ENCODE results near the gene ALDH4A1. TPM values are rescaled to one million over a fixed set of nuclear protein-coding genes. Genes with fewer than 3 reads are reported as not detected.

The ALDH4A1 gene
- total RNA-seq, 1 experiment from 2014 or later, result 26.1 TPM

DNA sequence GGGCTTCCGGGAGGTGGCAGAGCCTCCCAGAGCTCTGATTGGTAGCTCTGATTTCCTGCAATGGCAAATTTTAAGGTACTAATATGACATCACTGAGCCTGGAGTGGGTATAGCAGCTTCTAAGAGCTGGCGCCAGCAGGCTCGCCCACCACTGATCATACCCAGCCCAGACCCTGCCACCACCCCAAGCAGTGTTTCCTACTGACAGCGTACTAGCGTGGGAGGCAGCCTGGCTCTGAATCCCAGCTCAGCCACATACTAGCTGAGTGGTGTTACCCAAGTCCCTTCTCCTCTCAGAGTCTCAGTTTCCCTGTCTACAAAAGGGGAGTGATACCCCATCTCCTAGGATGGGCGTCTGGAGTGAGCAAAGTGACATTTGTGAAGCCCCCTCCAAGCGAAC, 13.0 kb upstream of the ALDH4A1 start:
- Histone ChIP-seq H3K79me1 (ENCODE audit: insufficient read depth, low read depth, low read length, poor library complexity, severe bottlenecking) (no peaks in the 10 kb centered on the region), H3K23ac (ENCODE audit: insufficient read length, low read depth, low read length) (no peak overlapping the region), H2BK15ac (ENCODE audit: low read depth, low read length) (no peak overlapping the region), H3T11ph (ENCODE audit: low read length) (no peak overlapping the region), H2AK5ac (ENCODE audit: insufficient read length, low read length) (no peak overlapping the region), H3K4ac (ENCODE audit: low read depth, low read length) (no peak overlapping the region), H3K27me3 (ENCODE audit: insufficient read depth, low read length) (no peaks in the 10 kb centered on the region), H2BK12ac (ENCODE audit: insufficient read length, low read depth, low read length) (no peak overlapping the region), H4K5ac (ENCODE audit: insufficient read length, low read depth, low read length) (no peak overlapping the region), H3K23me2 (ENCODE audit: insufficient read length, low read depth, low read length, poor library complexity, severe bottlenecking) (no peaks in the 10 kb centered on the region), H2AFZ (ENCODE audit: low read length) (no peak overlapping the region), H3K18ac (ENCODE audit: insufficient read length, low read depth, low read length) (no peak overlapping the region), H4K8ac (replicated peaks; ENCODE audit: insufficient read length, low read depth, low read length) (peak overlapping the region; percentile 36), H3K9me3 (ENCODE audit: control insufficient read depth, low read depth, low read length) (no peaks in the 10 kb centered on the region), H4K20me1 (ENCODE audit: control insufficient read depth, insufficient read depth, insufficient read length) (no peaks in the 10 kb centered on the region), H3K27ac (ENCODE audit: insufficient read length, low read depth, low read length) (no peak overlapping the region), H2BK20ac (ENCODE audit: low read depth, low read length, poor library complexity, severe bottlenecking) (no peak overlapping the region), H3K79me2 (ENCODE audit: insufficient read depth, low read length) (no peaks in the 10 kb centered on the region), H3K4me1 (ENCODE audit: insufficient read depth, low read length) (no peaks in the 10 kb centered on the region), H4K91ac (ENCODE audit: insufficient read length, low read depth, low read length) (no peak overlapping the region), H2BK5ac (ENCODE audit: insufficient read length, low read length) (no peak overlapping the region), H3K9ac (ENCODE audit: extremely low read depth, insufficient read length, low read length) (no peak overlapping the region), H3K56ac (ENCODE audit: insufficient read length, low read depth, low read length) (no peak overlapping the region), H3K14ac (ENCODE audit: insufficient read depth, low read length) (no peak overlapping the region), H2BK120ac (ENCODE audit: low read depth, low read length, poor library complexity, severe bottlenecking) (no peak overlapping the region), H3K4me2 (ENCODE audit: insufficient read depth, insufficient read length, low read length) (no peak overlapping the region)
- Mint-ChIP-seq H3K9me3 (no peaks in the 10 kb centered on the region; a peak in 1 of 5 replicates), H3K27ac (no peak overlapping the region), H3K27me3 (ENCODE audit: low read depth) (no peaks in the 10 kb centered on the region), H3K4me1 (peaks cover 7 to 16% of the 10 kb centered on the region in 2 experiments), H3K4me3 (no peak overlapping the region), H3K36me3 (ENCODE audit: insufficient read depth in 1 of 3, low read depth in 3 of 3) (no peaks in the 10 kb centered on the region; a peak in 2 of 7 replicates)
- TF ChIP-seq, protein P1, sequence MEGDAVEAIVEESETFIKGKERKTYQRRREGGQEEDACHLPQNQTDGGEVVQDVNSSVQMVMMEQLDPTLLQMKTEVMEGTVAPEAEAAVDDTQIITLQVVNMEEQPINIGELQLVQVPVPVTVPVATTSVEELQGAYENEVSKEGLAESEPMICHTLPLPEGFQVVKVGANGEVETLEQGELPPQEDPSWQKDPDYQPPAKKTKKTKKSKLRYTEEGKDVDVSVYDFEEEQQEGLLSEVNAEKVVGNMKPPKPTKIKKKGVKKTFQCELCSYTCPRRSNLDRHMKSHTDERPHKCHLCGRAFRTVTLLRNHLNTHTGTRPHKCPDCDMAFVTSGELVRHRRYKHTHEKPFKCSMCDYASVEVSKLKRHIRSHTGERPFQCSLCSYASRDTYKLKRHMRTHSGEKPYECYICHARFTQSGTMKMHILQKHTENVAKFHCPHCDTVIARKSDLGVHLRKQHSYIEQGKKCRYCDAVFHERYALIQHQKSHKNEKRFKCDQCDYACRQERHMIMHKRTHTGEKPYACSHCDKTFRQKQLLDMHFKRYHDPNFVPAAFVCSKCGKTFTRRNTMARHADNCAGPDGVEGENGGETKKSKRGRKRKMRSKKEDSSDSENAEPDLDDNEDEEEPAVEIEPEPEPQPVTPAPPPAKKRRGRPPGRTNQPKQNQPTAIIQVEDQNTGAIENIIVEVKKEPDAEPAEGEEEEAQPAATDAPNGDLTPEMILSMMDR (conservative IDR thresholded peaks at IDR 0.05), result no peak
- WGBS (ENCODE audit: extremely low coverage, insufficient read length, low lambda C conversion rate), result no CpG with 5 or more reads among the region's 7 CpGs
- DNase-seq, result no peak
